ENCODE data around the gene NSDHL. TPM values are rescaled to one million over a fixed set of nuclear protein-coding genes. Genes with fewer than 3 reads are reported as not detected.
"Not testable (repeated sequence)": the region's sequence is repeated elsewhere in the genome, so short reads cannot be mapped to it uniquely, and the experiment has no call there.

Gene NSDHL
- total RNA-seq, 4 donors from 2014 or later = 1.4 to 21.0 (median 13.5) TPM

- Histone ChIP-seq H3K9me3 (no peaks in the 10 kb centered on the region), H3K4me1 (peaks cover 0 to 15% (median 5%) of the 10 kb centered on the region in 4 donors), H3K27ac (no peak overlapping the region), H3K27me3 (no peaks in the 10 kb centered on the region), H3K4me3 (no peak overlapping the region), H3K36me3 (no peaks in the 10 kb centered on the region)
- no peak for TF ChIP-seq EP300 (IDR thresholded peaks at IDR 0.05; ENCODE audit: low read depth)
- TF ChIP-seq CTCF (IDR thresholded peaks at IDR 0.05) = no peak
- no peak for TF ChIP-seq POLR2A (IDR thresholded peaks at IDR 0.05)
- no peak for TF ChIP-seq POLR2AphosphoS5 (IDR thresholded peaks at IDR 0.05)
- DNase-seq = no peak
- 83 to 96% methylated on average over 1 to 5 of the region's 5 CpGs for WGBS, 2 donors (ENCODE audit: low coverage in 1 of 2)
- intact Hi-C loops (cut with DNase I; ENCODE audit: low total_unique reads) = no loop called here
- in situ Hi-C loops (cut with MboI; ENCODE audit: low pct_ligation_motif_present in 1 of 4, low pct_unique_long_range_greater_than_20kb in 1 of 4, low sequenced_read_pairs in 3 of 4) = no loop called here
Measured at GRCh38 chrX:152832520-152832919, 1.7 kb downstream of the NSDHL start.

GRCh38 chrX:152833378-152833777 is 2.5 kb downstream of the NSDHL start:
- no peaks in the 10 kb centered on the region for H3K9me3 ChIP-seq
- 83% methylated on average over 4 of the region's 4 CpGs; no CpG with 5 or more reads in 1 of the 2 donors for WGBS, 2 donors (ENCODE audit: low coverage in 1 of 2)
- H3K27me3 ChIP-seq = no peaks in the 10 kb centered on the region
- TF ChIP-seq EP300 (IDR thresholded peaks at IDR 0.05; ENCODE audit: low read depth) (no peak), POLR2AphosphoS5 (IDR thresholded peaks at IDR 0.05) (no peak), POLR2A (IDR thresholded peaks at IDR 0.05) (no peak)
- no peak for DNase-seq
- H3K36me3 ChIP-seq = no peaks in the 10 kb centered on the region
- in situ Hi-C loops (cut with MboI; ENCODE audit: low pct_ligation_motif_present in 1 of 4, low pct_unique_long_range_greater_than_20kb in 1 of 4, low sequenced_read_pairs in 3 of 4) (no loop called here), intact Hi-C loops (cut with DNase I; ENCODE audit: low total_unique reads) (no loop called here)
- no peak overlapping the region for H3K4me3 ChIP-seq
- no peak overlapping the region for H3K27ac ChIP-seq
- peaks cover 0 to 15% (median 5%) of the 10 kb centered on the region in 4 donors for H3K4me1 ChIP-seq

GRCh38 chrX:152835470-152835869 is 4.6 kb downstream of the NSDHL start:
- H3K27me3 ChIP-seq; H3K27ac ChIP-seq; intact Hi-C loops (cut with DNase I; ENCODE audit: low total_unique reads); H3K9me3 ChIP-seq; H3K36me3 ChIP-seq; DNase-seq; H3K4me3 ChIP-seq; in situ Hi-C loops (cut with MboI; ENCODE audit: low pct_ligation_motif_present in 1 of 4, low pct_unique_long_range_greater_than_20kb in 1 of 4, low sequenced_read_pairs in 3 of 4): not testable (repeated sequence)
- 100% methylated on average over 1 of the region's 1 CpG; no CpG with 5 or more reads in 1 of the 2 donors for WGBS, 2 donors (ENCODE audit: low coverage in 1 of 2)
- peaks cover 0 to 11% (median 5%) of the 10 kb centered on the region in 4 donors for H3K4me1 ChIP-seq

- WGBS, 2 donors (ENCODE audit: low coverage in 1 of 2) = 60 to 84% methylated on average over 1 to 10 of the region's 10 CpGs
- Histone ChIP-seq H3K9me3 (no peaks in the 10 kb centered on the region), H3K4me1 (no peaks in the 10 kb centered on the region), H3K27me3 (no peaks in the 10 kb centered on the region), H3K4me3 (no peak overlapping the region), H3K36me3 (no peaks in the 10 kb centered on the region), H3K27ac (no peak overlapping the region)
- TF ChIP-seq CTCF (IDR thresholded peaks at IDR 0.05) = no peak
- TF ChIP-seq EP300 (IDR thresholded peaks at IDR 0.05; ENCODE audit: low read depth) = no peak
- TF ChIP-seq POLR2A (IDR thresholded peaks at IDR 0.05) = no peak
- no peak for TF ChIP-seq POLR2AphosphoS5 (IDR thresholded peaks at IDR 0.05)
- in situ Hi-C loops (cut with MboI; ENCODE audit: low pct_ligation_motif_present in 1 of 4, low pct_unique_long_range_greater_than_20kb in 1 of 4, low sequenced_read_pairs in 3 of 4) (no loop called here), intact Hi-C loops (cut with DNase I; ENCODE audit: low total_unique reads) (no loop called here)
- no peak for DNase-seq
Measured at GRCh38 chrX:152842772-152843338, 12.0 kb downstream of the NSDHL start.

GRCh38 chrX:152843852-152844251 is 13.0 kb downstream of the NSDHL start:
- DNase-seq = no peak
- no peaks in the 10 kb centered on the region for H3K4me1 ChIP-seq
- no peak overlapping the region for H3K27ac ChIP-seq
- TF ChIP-seq EP300 (IDR thresholded peaks at IDR 0.05; ENCODE audit: low read depth) = no peak
- TF ChIP-seq POLR2AphosphoS5 (IDR thresholded peaks at IDR 0.05) = no peak
- no peak for TF ChIP-seq CTCF (IDR thresholded peaks at IDR 0.05)
- no peak for TF ChIP-seq POLR2A (IDR thresholded peaks at IDR 0.05)
- H3K9me3 ChIP-seq = no peaks in the 10 kb centered on the region
- 76% methylated on average over 5 of the region's 5 CpGs; no CpG with 5 or more reads in 1 of the 2 donors for WGBS, 2 donors (ENCODE audit: low coverage in 1 of 2)
- H3K27me3 ChIP-seq = no peaks in the 10 kb centered on the region
- in situ Hi-C loops (cut with MboI; ENCODE audit: low pct_ligation_motif_present in 1 of 4, low pct_unique_long_range_greater_than_20kb in 1 of 4, low sequenced_read_pairs in 3 of 4) (no loop called here), intact Hi-C loops (cut with DNase I; ENCODE audit: low total_unique reads) (no loop called here)
- no peak overlapping the region for H3K4me3 ChIP-seq
- no peaks in the 10 kb centered on the region for H3K36me3 ChIP-seq

Data from transverse colon (tissue), 4 donors.